Hepatocyte (in vitro differentiated cells): ENCODE results near the gene SLC1A6. TPM values are rescaled to one million over a fixed set of nuclear protein-coding genes. Genes with fewer than 3 reads are reported as not detected.
"Not testable (repeated sequence)": the region's sequence is repeated elsewhere in the genome, so short reads cannot be mapped to it uniquely, and the experiment has no call there.

Source experiments
- DNase-seq: peaks from one replicate; pipeline ENCODE4 v3.0.0-alpha.2; 2016; ENCODE audit warnings: low spot score
- H2AFZ ChIP-seq: fragments of 200-600 bp; sonication (generic); 2 replicates; pipeline ENCODE4 v1.6.0; 2016; ENCODE audit warnings: antibody characterized with exemption, mild to moderate bottlenecking
- H3K27ac ChIP-seq: fragments of 200-600 bp; sonication (generic); 2 replicates; pipeline ENCODE4 v1.5.1; 2016; ENCODE audit warnings: mild to moderate bottlenecking
- H3K27me3 ChIP-seq: fragments of 200-600 bp; sonication (generic); 2 replicates; pipeline ENCODE4 v1.6.1; 2016
- H3K36me3 ChIP-seq: fragments of 200-600 bp; sonication (generic); replicated peaks from 2 replicates; pipeline ENCODE4 v1.5.1; 2016; ENCODE audit warnings: low read depth; ENCODE audit not compliant: insufficient read depth
- H3K4me1 ChIP-seq: fragments of 200-600 bp; sonication (generic); 2 replicates; pipeline ENCODE4 v1.5.1; 2016; ENCODE audit warnings: mild to moderate bottlenecking, moderate library complexity; ENCODE audit not compliant: insufficient read depth
- H3K4me2 ChIP-seq: fragments of 200-600 bp; sonication (generic); 2 replicates; pipeline ENCODE4 v1.6.0; 2016
- H3K4me3 ChIP-seq: fragments of 200-600 bp; sonication (generic); 2 replicates; pipeline ENCODE4 v1.5.1; 2016; ENCODE audit warnings: mild to moderate bottlenecking
- H3K79me2 ChIP-seq: fragments of 200-600 bp; sonication (generic); 2 replicates; pipeline ENCODE4 v1.6.0; 2017; ENCODE audit warnings: mild to moderate bottlenecking
- H3K9me2 ChIP-seq: fragments of 200-600 bp; sonication (generic); replicated peaks from 2 replicates; pipeline ENCODE4 v1.6.0; 2017; ENCODE audit warnings: mild to moderate bottlenecking; ENCODE audit not compliant: insufficient read depth
- H3K9me3 ChIP-seq: fragments of 200-600 bp; sonication (generic); 2 replicates; pipeline ENCODE4 v1.5.1; 2016; ENCODE audit warnings: low read depth, mild to moderate bottlenecking
- H4K20me1 ChIP-seq: fragments of 200-600 bp; sonication (generic); 2 replicates; pipeline ENCODE4 v1.6.0; 2016; ENCODE audit warnings: mild to moderate bottlenecking; ENCODE audit not compliant: insufficient read depth, poor library complexity, severe bottlenecking
- EZH2 ChIP-seq: fragments of 200-600 bp; sonication (generic); IDR thresholded peaks from 2 replicates; pipeline ENCODE4 v1.6.1; 2016; ENCODE audit warnings: antibody characterized with exemption, mild to moderate bottlenecking, borderline replicate concordance
- EZH2phosphoT487 ChIP-seq: fragments of 200-600 bp; sonication (generic); IDR thresholded peaks from one replicate; pipeline ENCODE4 v1.6.1; 2018; ENCODE audit warnings: antibody characterized with exemption, mild to moderate bottlenecking, low read depth, moderate library complexity; ENCODE audit not compliant: unreplicated experiment, severe bottlenecking
- WGBS: methylation state at CpG from one replicate; pipeline ENCODE4 v1.1.6; 2016; ENCODE audit warnings: low lambda C conversion rate; ENCODE audit errors: missing lambda C conversion rate; 5-methylcytosine and 5-hydroxymethylcytosine counted together
- polyA plus RNA-seq: library from polyadenylated mRNA; unstranded; fragments of >200 nt; fragmentation: Nextera tagmentation; extraction: Ambion mirVana; gene quantifications from 2 replicates; pipeline ENCODE4 v1.2.1, GENCODE V29; 2016
- total RNA-seq: library from RNA; depleted of rRNA; stranded (reverse); fragments of >200 nt; gene quantifications from 2 replicates; pipeline ENCODE4 v1.2.3, GENCODE V29; 2014
- TF ChIP-seq, protein P1 (sequence below): fragments of 200-600 bp; sonication (generic); IDR thresholded peaks from 2 replicates; pipeline ENCODE4 v1.5.1; 2016; ENCODE audit warnings: antibody characterized with exemption, mild to moderate bottlenecking; ENCODE audit not compliant: poor library complexity

Gene SLC1A6
- total and polyA plus RNA-seq, 2 experiments from 2014 or later = 1.2 to 4.6 TPM

- TF ChIP-seq, protein P1, sequence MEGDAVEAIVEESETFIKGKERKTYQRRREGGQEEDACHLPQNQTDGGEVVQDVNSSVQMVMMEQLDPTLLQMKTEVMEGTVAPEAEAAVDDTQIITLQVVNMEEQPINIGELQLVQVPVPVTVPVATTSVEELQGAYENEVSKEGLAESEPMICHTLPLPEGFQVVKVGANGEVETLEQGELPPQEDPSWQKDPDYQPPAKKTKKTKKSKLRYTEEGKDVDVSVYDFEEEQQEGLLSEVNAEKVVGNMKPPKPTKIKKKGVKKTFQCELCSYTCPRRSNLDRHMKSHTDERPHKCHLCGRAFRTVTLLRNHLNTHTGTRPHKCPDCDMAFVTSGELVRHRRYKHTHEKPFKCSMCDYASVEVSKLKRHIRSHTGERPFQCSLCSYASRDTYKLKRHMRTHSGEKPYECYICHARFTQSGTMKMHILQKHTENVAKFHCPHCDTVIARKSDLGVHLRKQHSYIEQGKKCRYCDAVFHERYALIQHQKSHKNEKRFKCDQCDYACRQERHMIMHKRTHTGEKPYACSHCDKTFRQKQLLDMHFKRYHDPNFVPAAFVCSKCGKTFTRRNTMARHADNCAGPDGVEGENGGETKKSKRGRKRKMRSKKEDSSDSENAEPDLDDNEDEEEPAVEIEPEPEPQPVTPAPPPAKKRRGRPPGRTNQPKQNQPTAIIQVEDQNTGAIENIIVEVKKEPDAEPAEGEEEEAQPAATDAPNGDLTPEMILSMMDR = no peak
- TF ChIP-seq EZH2 (no peak), EZH2phosphoT487 (no peak)
- Histone ChIP-seq H3K9me3 (no peaks in the 10 kb centered on the region), H3K79me2 (no peaks in the 10 kb centered on the region), H3K9me2 (no peaks in the 10 kb centered on the region), H3K27me3 (no peaks in the 10 kb centered on the region), H3K36me3 (no peaks in the 10 kb centered on the region), H3K27ac (no peak overlapping the region), H3K4me1 (no peaks in the 10 kb centered on the region), H3K4me3 (no peak overlapping the region), H2AFZ (no peak overlapping the region), H4K20me1 (no peaks in the 10 kb centered on the region), H3K4me2 (no peak overlapping the region)
- WGBS = 78% methylated on average over 19 of the region's 31 CpGs
- DNase-seq = no peak
Observed at GRCh38 chr19:15022752-15023151, 43.1 kb upstream of the SLC1A6 start.

GRCh38 chr19:15021286-15022007 is 41.8 kb upstream of the SLC1A6 start:
- Histone ChIP-seq H4K20me1 (no peaks in the 10 kb centered on the region), H3K4me3 (no peak overlapping the region), H3K27me3 (no peaks in the 10 kb centered on the region), H3K9me3 (no peaks in the 10 kb centered on the region), H3K36me3 (no peaks in the 10 kb centered on the region), H3K79me2 (no peaks in the 10 kb centered on the region), H3K4me2 (no peak overlapping the region), H3K27ac (no peak overlapping the region), H3K9me2 (no peaks in the 10 kb centered on the region), H2AFZ (no peak overlapping the region), H3K4me1 (no peaks in the 10 kb centered on the region)
- whole genome bisulfite sequencing = 87% methylated on average over 36 of the region's 45 CpGs
- DNase-seq = no peak
- no peak for TF ChIP-seq EZH2
- no peak for TF ChIP-seq EZH2phosphoT487

DNA sequence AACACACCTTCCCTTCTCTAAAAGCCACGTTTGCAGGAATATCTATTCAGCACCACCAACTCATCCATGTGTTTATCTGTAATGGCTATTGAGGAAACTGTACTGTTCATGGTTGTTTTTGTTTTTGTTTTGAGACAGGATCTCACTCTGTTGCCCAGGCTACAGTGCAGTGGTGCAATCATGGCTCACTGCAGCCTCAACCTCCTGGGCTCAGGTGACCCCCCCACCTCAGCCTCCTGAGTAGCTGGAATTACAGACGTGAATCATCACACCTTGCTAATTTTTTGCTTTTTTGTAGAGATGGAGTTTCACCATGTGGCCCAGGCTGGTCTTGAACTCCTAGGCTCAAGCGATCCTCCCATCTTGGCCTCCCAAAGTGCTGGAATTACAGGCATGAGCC is 39.2 kb upstream of the SLC1A6 start:
- DNase-seq, H3K27ac ChIP-seq: not testable (repeated sequence)

DNA sequence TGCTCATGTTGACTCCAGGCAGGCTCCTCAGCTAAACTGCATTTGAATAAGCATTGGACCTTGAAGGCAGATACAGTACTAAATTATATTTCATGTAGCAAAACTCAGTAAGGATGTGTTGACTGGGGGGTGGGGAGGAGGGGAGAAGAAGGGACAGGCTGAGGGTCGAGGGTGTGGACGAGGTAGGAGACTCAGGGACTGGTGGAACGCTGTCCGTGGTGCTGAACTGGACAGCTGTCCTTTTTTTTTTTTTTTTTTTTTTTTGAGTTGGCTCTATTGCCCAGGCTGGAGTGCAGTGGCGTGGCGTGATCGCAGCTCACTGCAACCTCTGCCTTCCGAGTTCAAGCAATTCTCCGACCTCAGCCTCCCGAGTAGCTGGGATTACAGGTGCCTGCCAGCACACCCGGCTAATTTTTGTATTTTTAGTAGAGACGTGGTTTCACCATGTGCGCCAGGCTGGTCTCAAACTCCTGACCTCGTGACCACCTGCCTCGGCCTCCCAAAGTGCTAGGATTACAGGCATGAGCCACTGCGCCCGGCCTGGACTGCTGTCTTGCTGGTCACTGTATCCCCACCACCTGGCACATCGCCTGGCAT is 36.4 kb upstream of the SLC1A6 start:
- H3K4me2 ChIP-seq = no peak overlapping the region
- H3K36me3 ChIP-seq = no peaks in the 10 kb centered on the region
- H2AFZ ChIP-seq = no peak overlapping the region
- H3K9me2 ChIP-seq = no peaks in the 10 kb centered on the region
- no peaks in the 10 kb centered on the region for H3K79me2 ChIP-seq
- no peaks in the 10 kb centered on the region for H3K9me3 ChIP-seq
- no peaks in the 10 kb centered on the region for H4K20me1 ChIP-seq
- peaks cover 10% of the 10 kb centered on the region for H3K27me3 ChIP-seq
- H3K4me1 ChIP-seq = no peaks in the 10 kb centered on the region
- WGBS = 45% methylated on average over 18 of the region's 18 CpGs
- H3K4me3 ChIP-seq = no peak overlapping the region
- TF ChIP-seq EZH2phosphoT487 (no peak), EZH2 (no peak)
- TF ChIP-seq, protein P1 = no peak
- peak; percentile 53 for DNase-seq
- H3K27ac ChIP-seq = no peak overlapping the region

More for the DNA sequence above, 39.2 kb upstream of the SLC1A6 start:
- H3K4me1 ChIP-seq, H2AFZ ChIP-seq, H3K79me2 ChIP-seq, H3K27me3 ChIP-seq, H3K4me2 ChIP-seq, H3K4me3 ChIP-seq, H3K9me2 ChIP-seq, H3K36me3 ChIP-seq, H4K20me1 ChIP-seq, H3K9me3 ChIP-seq: not testable (repeated sequence)
- WGBS = 42% methylated on average over 3 of the region's 3 CpGs
